Measurements from ENCODE around the gene ZNF582.

The ZNF582 gene

DNA sequence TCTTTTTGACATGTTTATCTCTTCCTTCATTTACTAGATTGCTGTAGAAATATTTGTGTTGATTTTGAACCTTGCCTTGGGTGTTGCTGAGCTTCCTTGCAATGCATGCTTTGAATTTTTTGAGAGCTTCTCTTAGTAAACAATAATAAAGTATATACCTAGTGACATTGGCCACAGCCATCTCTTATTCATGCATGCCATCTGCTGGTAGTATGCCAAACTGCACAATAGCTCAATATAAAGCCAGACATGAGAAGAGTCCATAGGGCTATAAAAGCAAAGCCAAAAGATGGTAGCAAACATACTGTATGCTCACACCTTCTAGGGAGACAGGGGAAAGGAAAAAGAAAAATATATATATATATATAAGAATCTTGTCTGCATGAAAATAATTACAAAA is 59.8 kb downstream of the ZNF582 start:
- FAIRE-seq (no peak), DNase-seq (ENCODE audit: insufficient read length, low spot score) (no peak)

More for the DNA sequence above, 59.8 kb downstream of the ZNF582 start:
- TF ChIP-seq, protein P1, sequence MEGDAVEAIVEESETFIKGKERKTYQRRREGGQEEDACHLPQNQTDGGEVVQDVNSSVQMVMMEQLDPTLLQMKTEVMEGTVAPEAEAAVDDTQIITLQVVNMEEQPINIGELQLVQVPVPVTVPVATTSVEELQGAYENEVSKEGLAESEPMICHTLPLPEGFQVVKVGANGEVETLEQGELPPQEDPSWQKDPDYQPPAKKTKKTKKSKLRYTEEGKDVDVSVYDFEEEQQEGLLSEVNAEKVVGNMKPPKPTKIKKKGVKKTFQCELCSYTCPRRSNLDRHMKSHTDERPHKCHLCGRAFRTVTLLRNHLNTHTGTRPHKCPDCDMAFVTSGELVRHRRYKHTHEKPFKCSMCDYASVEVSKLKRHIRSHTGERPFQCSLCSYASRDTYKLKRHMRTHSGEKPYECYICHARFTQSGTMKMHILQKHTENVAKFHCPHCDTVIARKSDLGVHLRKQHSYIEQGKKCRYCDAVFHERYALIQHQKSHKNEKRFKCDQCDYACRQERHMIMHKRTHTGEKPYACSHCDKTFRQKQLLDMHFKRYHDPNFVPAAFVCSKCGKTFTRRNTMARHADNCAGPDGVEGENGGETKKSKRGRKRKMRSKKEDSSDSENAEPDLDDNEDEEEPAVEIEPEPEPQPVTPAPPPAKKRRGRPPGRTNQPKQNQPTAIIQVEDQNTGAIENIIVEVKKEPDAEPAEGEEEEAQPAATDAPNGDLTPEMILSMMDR (IDR thresholded peaks at IDR 0.05; ENCODE audit: insufficient read depth, missing control alignments) = peak; percentile 75
